ENCODE results near the gene NKPD1. TPM values are rescaled to one million over a fixed set of nuclear protein-coding genes. Genes with fewer than 3 reads are reported as not detected.

NKPD1 gene
- polyA plus RNA-seq, 6 donors from 2014 or later = not detected

- ATAC-seq (ENCODE audit: low read depth in 2 of 2) (no peak), DNase-seq (no peak)
- Mint-ChIP-seq H3K27me3 (peaks cover 15 to 74% (median 53%) of the 10 kb centered on the region in 3 donors), H3K4me3 (no peak overlapping the region), H3K4me1 (peaks cover 12 to 35% (median 27%) of the 10 kb centered on the region in 3 donors), H3K9me3 (no peaks in the 10 kb centered on the region), H3K27ac (peak overlapping the region in 2 of 6 donors; percentile 52 to 67), H3K36me3 (no peaks in the 10 kb centered on the region)
Measured at GRCh38 chr19:45156751-45157150, 4.0 kb downstream of the NKPD1 start.

GRCh38 chr19:45156011-45156630 lies 4.7 kb downstream of the NKPD1 start:
- Mint-ChIP-seq H3K27me3 (peaks cover 15 to 78% (median 60%) of the 10 kb centered on the region in 3 donors), H3K9me3 (no peaks in the 10 kb centered on the region), H3K4me1 (peaks cover 15 to 33% (median 32%) of the 10 kb centered on the region in 3 donors), H3K36me3 (no peaks in the 10 kb centered on the region), H3K27ac (peak overlapping the region in 1 of 6 donors; percentile 72), H3K4me3 (no peak overlapping the region)
- DNase-seq (no peak), ATAC-seq (ENCODE audit: low read depth in 2 of 2) (no peak)

GRCh38 chr19:45154064-45154827 lies 6.5 kb downstream of the NKPD1 start:
- ATAC-seq (ENCODE audit: low read depth in 2 of 2) (no peak), DNase-seq (no peak)
- peak overlapping the region in 2 of 6 donors; percentile 57 to 59 for H3K27ac Mint-ChIP-seq
- peaks cover 15 to 62% (median 50%) of the 10 kb centered on the region in 3 donors for H3K27me3 Mint-ChIP-seq
- no peaks in the 10 kb centered on the region for H3K36me3 Mint-ChIP-seq
- peak overlapping the region; percentile 33 to 87 (median 82) for H3K4me3 Mint-ChIP-seq
- H3K9me3 Mint-ChIP-seq = no peaks in the 10 kb centered on the region
- peaks cover 15 to 32% (median 25%) of the 10 kb centered on the region in 3 donors for H3K4me1 Mint-ChIP-seq

- peak; percentile 50 to 52 for ATAC-seq (ENCODE audit: low read depth in 2 of 2)
- peaks cover 15 to 55% (median 47%) of the 10 kb centered on the region in 3 donors for H3K27me3 Mint-ChIP-seq
- no peaks in the 10 kb centered on the region for H3K9me3 Mint-ChIP-seq
- peak overlapping the region in 1 of 6 donors; percentile 57 for H3K27ac Mint-ChIP-seq
- peak overlapping the region; percentile 79 to 88 (median 86) for H3K4me3 Mint-ChIP-seq
- peak; percentile 19 for DNase-seq
- H3K4me1 Mint-ChIP-seq = peaks cover 15 to 32% (median 24%) of the 10 kb centered on the region in 3 donors
- H3K36me3 Mint-ChIP-seq = no peaks in the 10 kb centered on the region
Measured at GRCh38 chr19:45153339-45154063, 7.3 kb downstream of the NKPD1 start.

- Mint-ChIP-seq H3K27ac (peak overlapping the region in 1 of 6 donors; percentile 42), H3K36me3 (no peaks in the 10 kb centered on the region), H3K4me3 (peak overlapping the region; percentile 79 to 88 (median 84))
Measured at GRCh38 chr19:45152504-45153338, 8.1 kb downstream of the NKPD1 start.

GRCh38 chr19:45151821-45152503 lies 8.8 kb downstream of the NKPD1 start:
- Mint-ChIP-seq H3K27ac (peak overlapping the region in 1 of 6 donors; percentile 57), H3K4me1 (peaks cover 15 to 26% (median 18%) of the 10 kb centered on the region in 3 donors), H3K4me3 (peak overlapping the region in 7 of 8 donors; percentile 35 to 88 (median 79)), H3K27me3 (peaks cover 12 to 42% (median 33%) of the 10 kb centered on the region in 3 donors), H3K36me3 (no peaks in the 10 kb centered on the region), H3K9me3 (no peaks in the 10 kb centered on the region)
- ATAC-seq (ENCODE audit: low read depth in 2 of 2) (peak in 1 of 2 donors; percentile 8), DNase-seq (no peak)

More at GRCh38 chr19:45152504-45153338, 8.1 kb downstream of the NKPD1 start:
- Mint-ChIP-seq H3K27me3 (peaks cover 15 to 47% (median 39%) of the 10 kb centered on the region in 3 donors), H3K9me3 (no peaks in the 10 kb centered on the region), H3K4me1 (peaks cover 15 to 26% (median 18%) of the 10 kb centered on the region in 3 donors)
- peak; percentile 38 for DNase-seq
- peak; percentile 67 to 69 for ATAC-seq (ENCODE audit: low read depth in 2 of 2)

- no peak overlapping the region for H3K27ac Mint-ChIP-seq
Measured at GRCh38 chr19:45151320-45151719, 9.5 kb downstream of the NKPD1 start.

GRCh38 chr19:45150751-45151281 lies 10.0 kb downstream of the NKPD1 start:
- Mint-ChIP-seq H3K27ac (peak overlapping the region in 1 of 6 donors; percentile 49), H3K27me3 (peaks cover 10 to 32% (median 28%) of the 10 kb centered on the region in 3 donors), H3K4me3 (peak overlapping the region in 2 of 8 donors; percentile 69 to 84)

More at GRCh38 chr19:45151320-45151719, 9.5 kb downstream of the NKPD1 start:
- H3K36me3 Mint-ChIP-seq = no peaks in the 10 kb centered on the region
- H3K4me3 Mint-ChIP-seq = peak overlapping the region in 7 of 8 donors; percentile 35 to 86 (median 67)
- H3K9me3 Mint-ChIP-seq = no peaks in the 10 kb centered on the region
- DNase-seq (no peak), ATAC-seq (ENCODE audit: low read depth in 2 of 2) (no peak)
- H3K27me3 Mint-ChIP-seq = peaks cover 10 to 36% (median 28%) of the 10 kb centered on the region in 3 donors
- peaks cover 15 to 26% (median 18%) of the 10 kb centered on the region in 3 donors for H3K4me1 Mint-ChIP-seq

GRCh38 chr19:45150180-45150579 lies 10.6 kb downstream of the NKPD1 start:
- peaks cover 10 to 27% (median 23%) of the 10 kb centered on the region in 3 donors for H3K27me3 Mint-ChIP-seq
- H3K36me3 Mint-ChIP-seq = no peaks in the 10 kb centered on the region
- DNase-seq = no peak
- H3K27ac Mint-ChIP-seq = peak overlapping the region in 1 of 6 donors; percentile 49
- H3K4me1 Mint-ChIP-seq = peaks cover 15 to 26% (median 18%) of the 10 kb centered on the region in 3 donors
- H3K9me3 Mint-ChIP-seq = no peaks in the 10 kb centered on the region
- peak overlapping the region in 1 of 8 donors; percentile 35 for H3K4me3 Mint-ChIP-seq
- ATAC-seq (ENCODE audit: low read depth in 2 of 2) = no peak

More at GRCh38 chr19:45150751-45151281, 10.0 kb downstream of the NKPD1 start:
- Mint-ChIP-seq H3K36me3 (no peaks in the 10 kb centered on the region), H3K4me1 (peaks cover 15 to 26% (median 18%) of the 10 kb centered on the region in 3 donors), H3K9me3 (no peaks in the 10 kb centered on the region)
- ATAC-seq (ENCODE audit: low read depth in 2 of 2) (no peak), DNase-seq (no peak)

- peak overlapping the region in 1 of 8 donors; percentile 6 for H3K4me3 Mint-ChIP-seq
Measured at GRCh38 chr19:45149129-45149528, 11.7 kb downstream of the NKPD1 start.

GRCh38 chr19:45147835-45148676 lies 12.7 kb downstream of the NKPD1 start:
- Mint-ChIP-seq H3K4me3 (no peak overlapping the region), H3K27me3 (peaks cover 4 to 12% (median 9%) of the 10 kb centered on the region in 3 donors), H3K4me1 (peaks cover 9 to 13% (median 11%) of the 10 kb centered on the region in 3 donors), H3K27ac (no peak overlapping the region), H3K36me3 (peaks cover 0 to 3% of the 10 kb centered on the region in 2 donors), H3K9me3 (no peaks in the 10 kb centered on the region)
- no peak for ATAC-seq (ENCODE audit: low read depth in 2 of 2)
- DNase-seq = no peak

More at GRCh38 chr19:45149129-45149528, 11.7 kb downstream of the NKPD1 start:
- Mint-ChIP-seq H3K4me1 (peaks cover 13 to 23% (median 16%) of the 10 kb centered on the region in 3 donors), H3K9me3 (no peaks in the 10 kb centered on the region), H3K27ac (peak overlapping the region in 2 of 6 donors; percentile 33 to 56), H3K27me3 (peaks cover 7 to 18% (median 16%) of the 10 kb centered on the region in 3 donors), H3K36me3 (no peaks in the 10 kb centered on the region)
- no peak for DNase-seq
- no peak for ATAC-seq (ENCODE audit: low read depth in 2 of 2)

Measured in naive B cell (primary cell).